Breast epithelium (tissue), 4 donors: ENCODE data around the gene PNPO. TPM values are rescaled to one million over a fixed set of nuclear protein-coding genes. Genes with fewer than 3 reads are reported as not detected.

Experiments
- DNase-seq, 2 donors: peaks; one replicate each; pipeline ENCODE4 v3.0.0-alpha.2; 2019; ENCODE audit warnings: low spot score in 2 of 2
- H3K27ac ChIP-seq, 2 donors: fragments of 200-600 bp; sonication (generic) in 1 of 2; one replicate each; pipeline ENCODE4 v1.5.1; 2016 to 2019; ENCODE audit warnings: mild to moderate bottlenecking in 1 of 2
- H3K27me3 ChIP-seq, 2 donors: fragments of 200-600 bp; sonication (generic) in 1 of 2; one replicate each; pipeline versions ENCODE4 v1.5.1 to v1.6.0; 2017 to 2019; ENCODE audit warnings: control low read depth in 1 of 2, mild to moderate bottlenecking in 1 of 2
- H3K36me3 ChIP-seq: fragments of 200-600 bp; one replicate; pipeline ENCODE4 v1.5.1; 2019
- H3K4me1 ChIP-seq, 2 donors: fragments of 200-600 bp; sonication (generic); one replicate each; pipeline ENCODE4 v1.5.1; 2016 to 2019; ENCODE audit warnings: control low read depth in 1 of 2
- H3K4me3 ChIP-seq, 3 donors: fragments of 200-600 bp; sonication (generic); 1 replicate in 2 of 3; 2 replicates in 1 of 3; pipeline ENCODE4 v1.5.1; 2016 to 2019; ENCODE audit warnings: mild to moderate bottlenecking in 3 of 3, moderate library complexity in 2 of 3
- H3K9me3 ChIP-seq, 2 donors: fragments of 200-600 bp; sonication (generic) in 1 of 2; one replicate each; pipeline ENCODE4 v1.5.1; 2016 to 2019; ENCODE audit warnings: control low read depth in 1 of 2
- POLR2A ChIP-seq: fragments of 450-650 bp; IDR thresholded peaks from one replicate; pipeline ENCODE4 v1.6.1; 2016; ENCODE audit warnings: antibody characterized with exemption, mild to moderate bottlenecking, moderate library complexity
- POLR2AphosphoS5 ChIP-seq, 3 donors: sonication (generic); formaldehyde crosslinking; IDR thresholded peaks; one replicate each; pipeline ENCODE4 v1.6.1; 2017; ENCODE audit warnings: antibody characterized with exemption in 3 of 3
- intact Hi-C: fragments of 100-400 bp; cut with DNase I; formaldehyde crosslinking; loops from one replicate; pipeline ENCODE4 v1.15.1; 2023; ENCODE audit warnings: low total_unique reads
- total RNA-seq, 3 donors: library from RNA; depleted of rRNA; stranded (reverse); fragments of >200 nt; gene quantifications; one replicate each; pipeline ENCODE4 v1.1.0, GENCODE V29; 2016
- TF ChIP-seq, protein P1 (sequence below), 3 donors: fragments of 450-650 bp; IDR thresholded peaks; one replicate each; pipeline ENCODE4 v1.5.1; 2016 to 2017; ENCODE audit warnings: antibody characterized with exemption in 3 of 3, mild to moderate bottlenecking in 3 of 3, moderate library complexity in 3 of 3

PNPO gene
- total RNA-seq, 3 donors from 2014 or later = 28.3 to 61.2 (median 34.7) TPM

- Histone ChIP-seq H3K4me3 (no peak overlapping the region), H3K4me1 (peaks cover 0 to 7% of the 10 kb centered on the region in 2 donors), H3K27me3 (no peaks in the 10 kb centered on the region), H3K36me3 (no peaks in the 10 kb centered on the region), H3K27ac (no peak overlapping the region), H3K9me3 (no peaks in the 10 kb centered on the region)
- no peak for DNase-seq
- TF ChIP-seq, protein P1, sequence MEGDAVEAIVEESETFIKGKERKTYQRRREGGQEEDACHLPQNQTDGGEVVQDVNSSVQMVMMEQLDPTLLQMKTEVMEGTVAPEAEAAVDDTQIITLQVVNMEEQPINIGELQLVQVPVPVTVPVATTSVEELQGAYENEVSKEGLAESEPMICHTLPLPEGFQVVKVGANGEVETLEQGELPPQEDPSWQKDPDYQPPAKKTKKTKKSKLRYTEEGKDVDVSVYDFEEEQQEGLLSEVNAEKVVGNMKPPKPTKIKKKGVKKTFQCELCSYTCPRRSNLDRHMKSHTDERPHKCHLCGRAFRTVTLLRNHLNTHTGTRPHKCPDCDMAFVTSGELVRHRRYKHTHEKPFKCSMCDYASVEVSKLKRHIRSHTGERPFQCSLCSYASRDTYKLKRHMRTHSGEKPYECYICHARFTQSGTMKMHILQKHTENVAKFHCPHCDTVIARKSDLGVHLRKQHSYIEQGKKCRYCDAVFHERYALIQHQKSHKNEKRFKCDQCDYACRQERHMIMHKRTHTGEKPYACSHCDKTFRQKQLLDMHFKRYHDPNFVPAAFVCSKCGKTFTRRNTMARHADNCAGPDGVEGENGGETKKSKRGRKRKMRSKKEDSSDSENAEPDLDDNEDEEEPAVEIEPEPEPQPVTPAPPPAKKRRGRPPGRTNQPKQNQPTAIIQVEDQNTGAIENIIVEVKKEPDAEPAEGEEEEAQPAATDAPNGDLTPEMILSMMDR (IDR thresholded peaks at IDR 0.05) = no peak
- TF ChIP-seq POLR2A (no peak), POLR2AphosphoS5 (IDR thresholded peaks at IDR 0.05) (no peak)
- intact Hi-C loops = no loop called here
These were observed 27.5 kb downstream of the PNPO start for GRCh38 chr17:47968836-47969235.

- H3K4me3 ChIP-seq = peak overlapping the region; percentile 14 to 98 (median 97)
- H3K36me3 ChIP-seq = no peaks in the 10 kb centered on the region
- H3K27ac ChIP-seq = peak overlapping the region; percentile 94 to 95
- no peaks in the 10 kb centered on the region for H3K27me3 ChIP-seq
- peaks cover 0 to 7% of the 10 kb centered on the region in 2 donors for H3K4me1 ChIP-seq
- no peaks in the 10 kb centered on the region for H3K9me3 ChIP-seq
- no peak for DNase-seq
- TF ChIP-seq, protein P1 (IDR thresholded peaks at IDR 0.05) = no peak
- no peak for TF ChIP-seq POLR2AphosphoS5 (IDR thresholded peaks at IDR 0.05)
- TF ChIP-seq POLR2A = no peak
- intact Hi-C loops = no loop called here
These were observed 28.8 kb downstream of the PNPO start for GRCh38 chr17:47969930-47970724.

GRCh38 chr17:47970725-47971499, 29.5 kb downstream of the PNPO start, which contains the start of gene CDK5RAP3:
CDK5RAP3 (plus strand) TSS chr17:47971113; CDS start chr17:47971147, 34 bp downstream.
- DNase-seq = peak; percentile 100
- H3K4me1 ChIP-seq = peaks cover 0 to 7% of the 10 kb centered on the region in 2 donors
- no peaks in the 10 kb centered on the region for H3K27me3 ChIP-seq
- intact Hi-C loops = no loop called here
- TF ChIP-seq POLR2AphosphoS5 (IDR thresholded peaks at IDR 0.05) (peak; percentile 68 to 91 (median 75)), POLR2A (peak; percentile 74)
- TF ChIP-seq, protein P1 (IDR thresholded peaks at IDR 0.05) = peak; percentile 97 to 99 (median 98)
- peak within 1 kb of the TSS; percentile 89 to 98 (median 97) for H3K4me3 ChIP-seq
- H3K9me3 ChIP-seq = no peaks in the 10 kb centered on the region
- H3K27ac ChIP-seq = peak within 1 kb of the TSS; percentile 94 to 95
- H3K36me3 ChIP-seq = no peaks in the 10 kb centered on the region

DNA sequence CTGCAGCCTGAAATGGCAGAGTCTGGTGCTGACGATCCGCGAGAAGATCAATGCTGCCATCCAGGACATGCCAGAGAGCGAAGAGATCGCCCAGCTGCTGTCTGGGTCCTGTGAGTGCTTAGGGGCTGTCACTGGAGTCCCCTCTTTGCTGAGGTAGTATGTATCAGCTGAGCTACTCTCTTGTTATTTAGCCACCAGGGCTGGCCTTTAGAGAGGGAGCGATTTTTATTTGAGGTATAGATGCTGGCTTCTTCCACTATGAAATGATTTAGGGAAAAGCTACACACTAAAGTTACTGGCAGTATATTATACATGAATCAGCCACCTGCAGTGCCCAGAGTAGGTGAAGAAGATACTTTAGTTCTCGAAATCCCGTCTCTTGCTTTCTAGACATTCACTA, 32.2 kb downstream of the PNPO start:
- no peak overlapping the region for H3K4me3 ChIP-seq
- H3K27me3 ChIP-seq = no peaks in the 10 kb centered on the region
- TF ChIP-seq, protein P1 (IDR thresholded peaks at IDR 0.05) = no peak
- no peak for TF ChIP-seq POLR2AphosphoS5 (IDR thresholded peaks at IDR 0.05)
- TF ChIP-seq POLR2A = no peak
- intact Hi-C loops = no loop called here
- DNase-seq = no peak
- no peak overlapping the region for H3K27ac ChIP-seq
- no peaks in the 10 kb centered on the region for H3K36me3 ChIP-seq
- peaks cover 0 to 7% of the 10 kb centered on the region in 2 donors for H3K4me1 ChIP-seq
- no peaks in the 10 kb centered on the region for H3K9me3 ChIP-seq
